ENCODE data around the gene S100B. TPM values are rescaled to one million over a fixed set of nuclear protein-coding genes. Genes with fewer than 3 reads are reported as not detected.
A peak's percentile ranks its signal among the peaks of the same experiment; 100 is the strongest.
"Not testable (repeated sequence)": the region's sequence is repeated elsewhere in the genome, so short reads cannot be mapped to it uniquely, and the experiment has no call there.

S100B gene
- total and polyA plus RNA-seq, 9 donors = 11.0 to 66.2 (median 22.8) TPM

DNA sequence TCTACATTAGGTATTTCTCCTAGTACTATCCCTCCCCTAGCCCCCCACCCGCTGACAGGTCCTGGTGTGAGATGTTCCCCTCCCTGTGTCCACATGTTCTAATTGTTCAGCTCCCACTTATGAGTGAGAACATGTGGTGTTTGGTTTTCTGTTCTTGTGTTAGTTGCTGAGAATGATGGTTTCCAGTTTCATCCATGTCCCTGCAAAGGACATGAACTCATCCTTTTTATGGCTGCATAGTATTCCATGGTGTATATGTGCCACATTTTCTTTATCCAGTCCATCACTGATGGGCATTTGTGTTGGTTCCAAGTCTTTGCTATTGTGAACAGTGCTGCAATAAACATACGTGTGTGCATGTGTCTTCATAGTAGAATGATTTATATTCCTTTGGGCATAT lies 26.0 kb upstream of the S100B start:
- H3K27ac ChIP-seq (ENCODE audit: low read length); DNase-seq; H3K4me1 ChIP-seq (ENCODE audit: control insufficient read depth, insufficient read depth, low read length); H3K27me3 ChIP-seq (ENCODE audit: control insufficient read depth, insufficient read depth, low read length); H3K36me3 ChIP-seq (ENCODE audit: control insufficient read depth, insufficient read depth, low read length); H3K9me3 ChIP-seq (replicated peaks; ENCODE audit: control insufficient read depth, low read depth, low read length); H3K4me3 ChIP-seq (ENCODE audit: low read length): not testable (repeated sequence)
- no CpG with 5 or more reads among the region's 2 CpGs for WGBS (ENCODE audit: insufficient coverage)

DNA sequence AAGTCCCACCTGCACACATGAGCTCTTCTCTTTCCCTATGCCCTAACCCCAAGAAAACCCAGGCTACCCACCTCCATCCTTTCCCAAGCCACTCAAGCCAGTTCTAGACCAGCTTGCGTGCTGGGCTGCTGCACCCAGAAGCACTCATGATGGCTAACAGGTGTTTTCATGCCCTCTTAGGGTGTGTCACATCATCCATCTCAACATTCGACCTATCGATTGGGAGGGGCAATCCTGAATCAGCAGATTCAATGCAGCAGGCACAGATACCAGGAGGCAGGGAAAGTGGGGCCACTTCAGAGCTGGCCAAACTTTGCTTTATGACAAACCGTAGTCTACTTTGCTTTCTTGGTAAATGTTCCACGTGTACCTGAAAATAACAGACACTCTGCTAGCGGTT lies 24.0 kb upstream of the S100B start:
- peaks cover 7% of the 10 kb centered on the region for H3K4me1 ChIP-seq (ENCODE audit: control insufficient read depth, insufficient read depth, low read length)
- peaks cover 14% of the 10 kb centered on the region for H3K9me3 ChIP-seq (replicated peaks; ENCODE audit: control insufficient read depth, low read depth, low read length)
- no peaks in the 10 kb centered on the region for H3K36me3 ChIP-seq (ENCODE audit: control insufficient read depth, insufficient read depth, low read length)
- H3K27me3 ChIP-seq (ENCODE audit: control insufficient read depth, insufficient read depth, low read length) = peaks cover 3% of the 10 kb centered on the region
- no peak overlapping the region for H3K27ac ChIP-seq (ENCODE audit: low read length)
- no peak for DNase-seq
- no peak overlapping the region for H3K4me3 ChIP-seq (ENCODE audit: low read length)
- WGBS (ENCODE audit: insufficient coverage) = 82% methylated on average over 1 of the region's 6 CpGs

GRCh38 chr21:46627726-46628125 lies 22.8 kb upstream of the S100B start:
- Histone ChIP-seq H3K4me3 (ENCODE audit: low read length) (no peak overlapping the region), H3K36me3 (ENCODE audit: control insufficient read depth, insufficient read depth, low read length) (no peaks in the 10 kb centered on the region), H3K27ac (ENCODE audit: low read length) (no peak overlapping the region), H3K4me1 (ENCODE audit: control insufficient read depth, insufficient read depth, low read length) (peaks cover 8% of the 10 kb centered on the region), H3K9me3 (replicated peaks; ENCODE audit: control insufficient read depth, low read depth, low read length) (peaks cover 14% of the 10 kb centered on the region), H3K27me3 (ENCODE audit: control insufficient read depth, insufficient read depth, low read length) (peaks cover 3% of the 10 kb centered on the region)
- DNase-seq = no peak
- 79% methylated on average over 3 of the region's 4 CpGs for WGBS (ENCODE audit: insufficient coverage)

- no peak overlapping the region for H3K27ac ChIP-seq (ENCODE audit: low read length)
- DNase-seq = no peak
- H3K4me1 ChIP-seq (ENCODE audit: control insufficient read depth, insufficient read depth, low read length) = peaks cover 11% of the 10 kb centered on the region
- no peak overlapping the region for H3K4me3 ChIP-seq (ENCODE audit: low read length)
- no peaks in the 10 kb centered on the region for H3K36me3 ChIP-seq (ENCODE audit: control insufficient read depth, insufficient read depth, low read length)
- 52% methylated on average over 5 of the region's 6 CpGs for WGBS (ENCODE audit: insufficient coverage)
- H3K9me3 ChIP-seq (replicated peaks; ENCODE audit: control insufficient read depth, low read depth, low read length) = peaks cover 14% of the 10 kb centered on the region
- H3K27me3 ChIP-seq (ENCODE audit: control insufficient read depth, insufficient read depth, low read length) = peaks cover 3% of the 10 kb centered on the region
Observed at GRCh38 chr21:46626975-46627501, 22.2 kb upstream of the S100B start.

GRCh38 chr21:46626536-46626935 lies 21.7 kb upstream of the S100B start:
- Histone ChIP-seq H3K36me3 (ENCODE audit: control insufficient read depth, insufficient read depth, low read length) (no peaks in the 10 kb centered on the region), H3K9me3 (replicated peaks; ENCODE audit: control insufficient read depth, low read depth, low read length) (peaks cover 14% of the 10 kb centered on the region), H3K27me3 (ENCODE audit: control insufficient read depth, insufficient read depth, low read length) (peaks cover 3% of the 10 kb centered on the region), H3K4me3 (ENCODE audit: low read length) (no peak overlapping the region), H3K27ac (ENCODE audit: low read length) (no peak overlapping the region), H3K4me1 (ENCODE audit: control insufficient read depth, insufficient read depth, low read length) (peaks cover 16% of the 10 kb centered on the region)
- WGBS (ENCODE audit: insufficient coverage) = 84% methylated on average over 7 of the region's 7 CpGs
- no peak for DNase-seq

GRCh38 chr21:46625759-46626158 lies 20.9 kb upstream of the S100B start:
- no CpG with 5 or more reads among the region's 1 CpG for WGBS (ENCODE audit: insufficient coverage)
- peaks cover 3% of the 10 kb centered on the region for H3K27me3 ChIP-seq (ENCODE audit: control insufficient read depth, insufficient read depth, low read length)
- peaks cover 22% of the 10 kb centered on the region for H3K4me1 ChIP-seq (ENCODE audit: control insufficient read depth, insufficient read depth, low read length)
- DNase-seq = no peak
- H3K27ac ChIP-seq (ENCODE audit: low read length) = no peak overlapping the region
- H3K9me3 ChIP-seq (replicated peaks; ENCODE audit: control insufficient read depth, low read depth, low read length) = peaks cover 14% of the 10 kb centered on the region
- no peaks in the 10 kb centered on the region for H3K36me3 ChIP-seq (ENCODE audit: control insufficient read depth, insufficient read depth, low read length)
- H3K4me3 ChIP-seq (ENCODE audit: low read length) = no peak overlapping the region

- Histone ChIP-seq H3K27me3 (ENCODE audit: control insufficient read depth, insufficient read depth, low read length) (peaks cover 3% of the 10 kb centered on the region), H3K4me1 (ENCODE audit: control insufficient read depth, insufficient read depth, low read length) (peaks cover 22% of the 10 kb centered on the region), H3K27ac (ENCODE audit: low read length) (no peak overlapping the region), H3K9me3 (replicated peaks; ENCODE audit: control insufficient read depth, low read depth, low read length) (peaks cover 14% of the 10 kb centered on the region), H3K36me3 (ENCODE audit: control insufficient read depth, insufficient read depth, low read length) (no peaks in the 10 kb centered on the region), H3K4me3 (ENCODE audit: low read length) (no peak overlapping the region)
- 57% methylated on average over 12 of the region's 16 CpGs for WGBS (ENCODE audit: insufficient coverage)
- DNase-seq = no peak
Observed at GRCh38 chr21:46624050-46624449, 19.2 kb upstream of the S100B start.

- Histone ChIP-seq H3K36me3 (ENCODE audit: control insufficient read depth, insufficient read depth, low read length) (no peaks in the 10 kb centered on the region), H3K9me3 (replicated peaks; ENCODE audit: control insufficient read depth, low read depth, low read length) (peaks cover 14% of the 10 kb centered on the region), H3K27me3 (ENCODE audit: control insufficient read depth, insufficient read depth, low read length) (no peaks in the 10 kb centered on the region), H3K4me1 (ENCODE audit: control insufficient read depth, insufficient read depth, low read length) (peaks cover 22% of the 10 kb centered on the region), H3K4me3 (ENCODE audit: low read length) (no peak overlapping the region), H3K27ac (ENCODE audit: low read length) (peak overlapping the region; percentile 52)
- peak; percentile 82 for DNase-seq
- 33% methylated on average over 1 of the region's 4 CpGs for WGBS (ENCODE audit: insufficient coverage)
Observed at GRCh38 chr21:46622226-46622625, 17.3 kb upstream of the S100B start.

GRCh38 chr21:46621457-46622182 lies 16.7 kb upstream of the S100B start:
- H3K36me3 ChIP-seq (ENCODE audit: control insufficient read depth, insufficient read depth, low read length) = no peaks in the 10 kb centered on the region
- H3K27ac ChIP-seq (ENCODE audit: low read length) = peak overlapping the region; percentile 52
- H3K4me3 ChIP-seq (ENCODE audit: low read length) = no peak overlapping the region
- H3K4me1 ChIP-seq (ENCODE audit: control insufficient read depth, insufficient read depth, low read length) = peaks cover 22% of the 10 kb centered on the region
- DNase-seq = no peak
- H3K27me3 ChIP-seq (ENCODE audit: control insufficient read depth, insufficient read depth, low read length) = no peaks in the 10 kb centered on the region
- 90% methylated on average over 2 of the region's 9 CpGs for WGBS (ENCODE audit: insufficient coverage)
- H3K9me3 ChIP-seq (replicated peaks; ENCODE audit: control insufficient read depth, low read depth, low read length) = peaks cover 14% of the 10 kb centered on the region

- Histone ChIP-seq H3K27ac (ENCODE audit: low read length) (no peak overlapping the region), H3K4me3 (ENCODE audit: low read length) (no peak overlapping the region), H3K36me3 (ENCODE audit: control insufficient read depth, insufficient read depth, low read length) (no peaks in the 10 kb centered on the region), H3K4me1 (ENCODE audit: control insufficient read depth, insufficient read depth, low read length) (peaks cover 22% of the 10 kb centered on the region), H3K27me3 (ENCODE audit: control insufficient read depth, insufficient read depth, low read length) (no peaks in the 10 kb centered on the region), H3K9me3 (replicated peaks; ENCODE audit: control insufficient read depth, low read depth, low read length) (peaks cover 8% of the 10 kb centered on the region)
- DNase-seq = no peak
- 91% methylated on average over 7 of the region's 7 CpGs for WGBS (ENCODE audit: insufficient coverage)
Observed at GRCh38 chr21:46620846-46621245, 16.0 kb upstream of the S100B start.

All from muscle of leg (tissue), 11 donors.